Kidney (tissue), 14 donors: Measurements from ENCODE around the gene NDUFA11. TPM values are rescaled to one million over a fixed set of nuclear protein-coding genes. Genes with fewer than 3 reads are reported as not detected.

ENCODE experiments used
- DNase-seq, 5 donors: peaks; one replicate each; pipeline ENCODE4 v3.0.0-alpha.2; 2013 to 2020
- FAIRE-seq: peaks from 2 replicates; lab custom pipeline; 2012; peaks lifted over from hg19 to GRCh38; lab: Jason Lieb, UNC
- H3K27ac ChIP-seq, 2 donors: one replicate each; pipeline ENCODE4 v1.7.0; 2013; ENCODE audit warnings: low read depth in 2 of 2, low read length in 2 of 2, inconsistent platforms in 1 of 2
- H3K27me3 ChIP-seq: one replicate; pipeline ENCODE4 v1.7.1; 2013; ENCODE audit warnings: low read length, inconsistent platforms; ENCODE audit not compliant: control insufficient read depth, insufficient read depth
- H3K36me3 ChIP-seq, 3 donors: one replicate each; pipeline versions ENCODE4 v1.7.0 to v1.7.1; 2013; ENCODE audit warnings: low read length in 3 of 3, control low read depth in 1 of 3, inconsistent platforms in 1 of 3; ENCODE audit not compliant: insufficient read depth in 3 of 3, control insufficient read depth in 2 of 3
- H3K4me1 ChIP-seq, 3 donors: one replicate each; pipeline versions ENCODE4 v1.7.0 to v1.7.1; 2013; ENCODE audit warnings: low read length in 3 of 3, inconsistent platforms in 1 of 3, low read depth in 1 of 3; ENCODE audit not compliant: control insufficient read depth in 2 of 3, insufficient read depth in 2 of 3
- H3K4me3 ChIP-seq, 3 donors: one replicate each; pipeline versions ENCODE4 v1.7.0 to v1.8.1; 2013; ENCODE audit warnings: low read length in 3 of 3, control low read depth in 1 of 3, inconsistent platforms in 1 of 3
- H3K9ac ChIP-seq, 3 donors: one replicate each; pipeline versions ENCODE4 v1.7.0 to v1.7.1; 2013; ENCODE audit warnings: low read length in 3 of 3, control low read depth in 1 of 3, inconsistent platforms in 1 of 3
- H3K9me3 ChIP-seq, 3 donors: one replicate each; pipeline versions ENCODE4 v1.7.0 to v1.7.1; 2013; ENCODE audit warnings: low read length in 3 of 3, control low read depth in 1 of 3, inconsistent platforms in 1 of 3; ENCODE audit not compliant: control insufficient read depth in 2 of 3, insufficient read depth in 1 of 3
- intact Hi-C: fragments of 100-400 bp; cut with DNase I; formaldehyde crosslinking; loops from one replicate; pipeline ENCODE4 v1.11.1; 2022
- polyA plus RNA-seq: library from polyadenylated mRNA; stranded (reverse); fragments of 350-450 nt; fragmentation: Illumina TruSeq; extraction: RNeasy Lipid Tissue Mini Kit (QIAGEN cat#74804); gene quantifications from one replicate; pipeline ENCODE4 v1.2.3, GENCODE V29; 2014; ENCODE audit warnings: low read depth, low replicate concordance; ENCODE audit not compliant: insufficient read depth
- total RNA-seq: library from RNA; stranded (reverse); fragmentation: NEBNext Ultra II Directional; extraction: Animal tissue kit (Norgen Biotek cat#: 25700); gene quantifications from one replicate; pipeline ENCODE4 v1.2.1, GENCODE V29; 2021
- TF ChIP-seq, protein P1 (sequence below): IDR thresholded peaks from 3 replicates; pipeline ENCODE4 v1.5.1; 2012; ENCODE audit warnings: mild to moderate bottlenecking, moderate library complexity, borderline replicate concordance; ENCODE audit not compliant: insufficient read depth; ENCODE audit errors: extremely low read depth
- donor health status: control.
- donor health status: control.
- donor health status: control.
- donor health status: control.
- donor health status: control.
- donor health status: DM: yes; HTN: yes; CAD: no.
- donor health status: Normal renal cell carcinoma (clear cell type).

NDUFA11 gene
- total and polyA plus RNA-seq, 2 donors from 2014 or later, result 200 to 763 TPM

DNA sequence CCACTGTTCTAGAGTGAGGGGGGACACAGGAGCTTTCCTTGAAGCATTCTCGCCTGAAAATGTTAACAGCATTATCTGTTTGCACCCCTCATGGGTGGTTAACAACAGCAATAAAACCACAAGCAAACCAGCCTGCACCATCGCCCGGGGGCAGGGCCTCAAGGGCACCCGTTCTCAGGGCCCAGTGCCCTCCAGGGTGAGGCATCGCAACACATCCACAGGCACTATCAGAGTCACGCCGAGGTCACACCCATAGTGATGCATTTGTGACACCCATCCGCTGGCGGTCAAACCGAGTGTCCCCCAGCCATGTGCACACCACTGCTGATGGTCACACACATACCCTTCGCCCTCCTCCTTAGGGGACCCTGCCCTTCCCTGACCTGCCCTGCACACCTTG is 37.8 kb downstream of the NDUFA11 start:
- Histone ChIP-seq H3K27me3 (no peaks in the 10 kb centered on the region), H3K9ac (no peak overlapping the region), H3K4me1 (no peaks in the 10 kb centered on the region), H3K4me3 (no peak overlapping the region), H3K27ac (no peak overlapping the region), H3K9me3 (no peaks in the 10 kb centered on the region), H3K36me3 (no peaks in the 10 kb centered on the region)
- FAIRE-seq, result no peak
- intact Hi-C loops, result no loop called here
- no peak for DNase-seq
- TF ChIP-seq, protein P1, sequence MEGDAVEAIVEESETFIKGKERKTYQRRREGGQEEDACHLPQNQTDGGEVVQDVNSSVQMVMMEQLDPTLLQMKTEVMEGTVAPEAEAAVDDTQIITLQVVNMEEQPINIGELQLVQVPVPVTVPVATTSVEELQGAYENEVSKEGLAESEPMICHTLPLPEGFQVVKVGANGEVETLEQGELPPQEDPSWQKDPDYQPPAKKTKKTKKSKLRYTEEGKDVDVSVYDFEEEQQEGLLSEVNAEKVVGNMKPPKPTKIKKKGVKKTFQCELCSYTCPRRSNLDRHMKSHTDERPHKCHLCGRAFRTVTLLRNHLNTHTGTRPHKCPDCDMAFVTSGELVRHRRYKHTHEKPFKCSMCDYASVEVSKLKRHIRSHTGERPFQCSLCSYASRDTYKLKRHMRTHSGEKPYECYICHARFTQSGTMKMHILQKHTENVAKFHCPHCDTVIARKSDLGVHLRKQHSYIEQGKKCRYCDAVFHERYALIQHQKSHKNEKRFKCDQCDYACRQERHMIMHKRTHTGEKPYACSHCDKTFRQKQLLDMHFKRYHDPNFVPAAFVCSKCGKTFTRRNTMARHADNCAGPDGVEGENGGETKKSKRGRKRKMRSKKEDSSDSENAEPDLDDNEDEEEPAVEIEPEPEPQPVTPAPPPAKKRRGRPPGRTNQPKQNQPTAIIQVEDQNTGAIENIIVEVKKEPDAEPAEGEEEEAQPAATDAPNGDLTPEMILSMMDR, result no peak

DNA sequence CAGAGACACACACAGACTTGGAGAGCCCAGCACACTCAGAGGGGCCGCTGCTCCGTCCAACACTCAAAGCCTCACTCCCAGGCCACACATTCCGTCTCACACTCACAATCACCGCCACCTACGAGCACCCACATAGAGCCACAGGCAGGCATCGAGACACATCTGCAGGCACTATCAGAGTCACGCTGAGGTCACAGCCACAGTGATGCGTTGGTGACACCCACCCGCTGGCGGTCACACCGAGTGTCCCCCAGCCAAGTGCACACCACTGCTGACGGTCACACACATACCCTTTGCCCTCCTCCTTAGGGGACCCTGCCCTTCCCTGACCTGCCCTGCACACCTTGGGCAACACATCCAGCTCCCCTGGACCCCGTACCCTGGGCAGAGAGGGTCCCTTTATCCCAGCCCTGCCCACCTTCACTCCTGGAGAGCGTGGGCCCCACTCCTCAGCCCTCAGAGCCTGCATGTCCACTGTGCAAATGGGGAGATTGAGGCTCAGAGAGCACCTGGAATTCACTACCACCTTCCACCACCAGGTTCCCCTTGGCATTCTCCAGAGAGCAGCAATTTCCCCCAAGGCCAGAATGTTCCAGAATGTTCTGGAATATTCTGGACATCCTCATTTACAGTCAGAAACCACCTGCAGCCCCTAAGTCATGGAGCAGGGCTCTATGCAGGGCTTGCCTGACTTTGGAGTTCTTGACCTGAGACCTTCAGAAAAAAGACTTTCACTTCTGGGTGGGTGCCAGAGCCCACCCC is 38.7 kb downstream of the NDUFA11 start:
- intact Hi-C loops, result no loop called here
- TF ChIP-seq, protein P1, result no peak
- Histone ChIP-seq H3K27me3 (no peaks in the 10 kb centered on the region), H3K27ac (no peak overlapping the region), H3K4me3 (no peak overlapping the region), H3K4me1 (no peaks in the 10 kb centered on the region), H3K9me3 (no peaks in the 10 kb centered on the region), H3K36me3 (no peaks in the 10 kb centered on the region), H3K9ac (no peak overlapping the region)
- DNase-seq (no peak), FAIRE-seq (no peak)

DNA sequence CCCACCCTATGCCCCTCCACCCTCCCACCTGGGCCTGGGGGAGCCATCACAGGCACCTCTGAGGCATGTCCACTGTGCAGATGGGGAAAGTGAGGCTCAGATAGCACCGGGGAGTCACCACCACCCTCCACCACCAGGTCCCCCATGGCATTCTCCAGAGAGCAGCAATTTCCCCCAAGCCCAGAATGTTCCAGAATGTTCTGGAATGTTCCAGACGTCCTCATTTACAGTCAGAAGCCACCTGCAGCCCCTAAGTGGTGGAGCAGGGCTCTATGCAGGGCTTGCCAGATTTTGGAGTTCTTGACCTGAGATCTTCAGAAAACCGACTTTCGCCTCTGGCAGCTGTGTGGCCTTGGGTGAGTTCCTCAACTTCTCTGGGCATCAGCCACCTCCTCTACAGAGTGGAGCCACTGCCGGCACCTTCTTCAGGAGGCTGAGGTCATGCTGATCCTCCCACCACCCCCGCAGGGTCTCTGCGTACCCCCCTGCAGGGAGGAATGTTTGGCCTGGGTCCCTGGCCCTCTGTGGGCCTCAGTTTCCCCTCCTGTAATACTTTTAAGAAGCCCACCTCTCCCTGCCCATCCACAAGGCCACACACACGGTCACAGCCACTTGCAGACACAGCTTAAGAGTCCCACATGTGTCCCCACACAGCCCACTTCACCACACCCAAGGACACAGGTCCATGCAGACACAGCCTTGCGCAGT is 39.4 kb downstream of the NDUFA11 start:
- no peak for DNase-seq
- no peaks in the 10 kb centered on the region for H3K36me3 ChIP-seq
- H3K4me1 ChIP-seq, result no peaks in the 10 kb centered on the region
- no peaks in the 10 kb centered on the region for H3K27me3 ChIP-seq
- H3K27ac ChIP-seq, result no peak overlapping the region
- no peaks in the 10 kb centered on the region for H3K9me3 ChIP-seq
- intact Hi-C loops, result no loop called here
- no peak for FAIRE-seq
- H3K9ac ChIP-seq, result no peak overlapping the region
- H3K4me3 ChIP-seq, result no peak overlapping the region
- TF ChIP-seq, protein P1, result no peak
